HepG2 (cell line): ENCODE measurements around the gene TRH. TPM values are rescaled to one million over a fixed set of nuclear protein-coding genes. Genes with fewer than 3 reads are reported as not detected.

ENCODE experiments used
- ATAC-seq: fragments of 200-7000 bp; cut with Tn5 transposase; 3 replicates; pipeline ENCODE4 v1.9.1; 2020; ENCODE audit warnings: mild to moderate bottlenecking, moderate library complexity
- BruUV-seq: library from RNA; stranded (reverse); fragments of 400-500 nt; replicated peaks from 2 replicates; lab custom pipeline; 2021; lab: Mats Ljungman, UMichigan
- CTCF ChIA-PET: fragments of 300-600 bp; formaldehyde crosslinking; extraction: SDS; loops from one replicate; lab custom pipeline; 2021; ENCODE audit warnings: low total read pairs, inconsistent platforms, low intra/inter-chr PET ratio; lab: Yijun Ruan, JAX
- POLR2A ChIA-PET: fragments of 350-600 bp; sonication (Branson Sonifier 250); formaldehyde crosslinking; loops from one replicate; lab custom pipeline; 2020; ENCODE audit warnings: antibody characterized with exemption, inconsistent platforms; lab: Yijun Ruan, JAX
- DNase-seq: peaks from one replicate; pipeline ENCODE4 v3.0.0-alpha.2; 2015; ENCODE audit warnings: low spot score
- FAIRE-seq: peaks from 3 replicates; lab custom pipeline; 2011; peaks lifted over from hg19 to GRCh38; lab: Jason Lieb, UNC
- H2AFZ ChIP-seq: one replicate; pipeline ENCODE4 v1.6.1; 2011; ENCODE audit warnings: low read length, inconsistent platforms
- H3K27ac ChIP-seq: fragments of 300-600 bp; 3 replicates; pipeline ENCODE4 v1.8.0; 2011; ENCODE audit warnings: mixed run types, mild to moderate bottlenecking, mixed read lengths, low read length, inconsistent platforms; ENCODE audit not compliant: insufficient read depth; ENCODE audit errors: extremely low read length
- H3K27me3 ChIP-seq, 2 experiments: fragments of 200-600 bp in 1 of 2; 2 replicates in 1 of 2; 3 replicates in 1 of 2; pipeline versions ENCODE4 v1.6.0 to v1.8.0; 2011; ENCODE audit warnings: low read length in 2 of 2, mild to moderate bottlenecking in 2 of 2, moderate library complexity in 2 of 2, inconsistent platforms in 1 of 2; ENCODE audit not compliant: insufficient read depth in 2 of 2, control insufficient read depth in 1 of 2
- H3K36me3 ChIP-seq, 2 experiments: fragments of 200-600 bp in 1 of 2; replicated peaks in 1 of 2; 2 replicates in 1 of 2; 3 replicates in 1 of 2; pipeline versions ENCODE4 v1.5.1 to v1.8.0; 2011; ENCODE audit warnings: low read length in 2 of 2, inconsistent platforms in 1 of 2; ENCODE audit not compliant: insufficient read depth in 2 of 2, control insufficient read depth in 1 of 2
- H3K4me1 ChIP-seq: 2 replicates; pipeline ENCODE4 v1.5.1; 2012; ENCODE audit warnings: low read length, inconsistent platforms; ENCODE audit not compliant: insufficient read depth
- H3K4me2 ChIP-seq: 2 replicates; pipeline ENCODE4 v1.6.0; 2011; ENCODE audit warnings: low read depth, low read length, inconsistent platforms
- H3K4me3 ChIP-seq, 3 experiments: fragments of 200-600 bp in 1 of 3; sonication (generic), shearing (Covaris generic) in 1 of 3; replicated peaks in 1 of 3; 2 replicates each; pipeline ENCODE4 v1.5.1; 2011 to 2016; ENCODE audit warnings: low read length in 3 of 3, inconsistent platforms in 2 of 3, low read depth in 2 of 3, mild to moderate bottlenecking in 2 of 3, control low read depth in 1 of 3, mixed read lengths in 1 of 3; ENCODE audit not compliant: insufficient read depth in 1 of 3
- H3K79me2 ChIP-seq: one replicate; pipeline ENCODE4 v1.6.1; 2011; ENCODE audit warnings: low read length, inconsistent platforms; ENCODE audit not compliant: insufficient read depth
- H3K9ac ChIP-seq: 2 replicates; pipeline ENCODE4 v1.6.0; 2011; ENCODE audit warnings: mild to moderate bottlenecking, low read depth, low read length, inconsistent platforms; ENCODE audit not compliant: insufficient read depth
- H3K9me3 ChIP-seq: 2 replicates; pipeline ENCODE4 v1.5.1; 2012; ENCODE audit warnings: mild to moderate bottlenecking, low read length
- H4K20me1 ChIP-seq: 2 replicates; pipeline ENCODE4 v1.6.0; 2011; ENCODE audit warnings: inconsistent platforms, mild to moderate bottlenecking, low read length, moderate library complexity; ENCODE audit not compliant: insufficient read depth
- CSRNP2 ChIP-seq: sonication (generic); formaldehyde crosslinking; conservative IDR thresholded peaks from 2 replicates; pipeline ENCODE4 v1.8.0; 2022; ENCODE audit warnings: low read depth, missing genetic modification reagents
- FOXP4 ChIP-seq: sonication (generic); formaldehyde crosslinking; IDR thresholded peaks from 2 replicates; pipeline ENCODE4 v1.4.0; 2020; ENCODE audit warnings: missing genetic modification reagents
- NR2F6 ChIP-seq, 2 experiments: IDR thresholded peaks; 2 replicates each; pipeline ENCODE4 v1.6.1; 2016; ENCODE audit warnings: antibody characterized with exemption in 1 of 2, mild to moderate bottlenecking in 1 of 2
- STAT6 ChIP-seq: sonication (generic); formaldehyde crosslinking; IDR thresholded peaks from 2 replicates; pipeline ENCODE4 v1.4.0; 2020; ENCODE audit warnings: missing genetic modification reagents, mild to moderate bottlenecking, borderline replicate concordance
- ZNF34 ChIP-seq: sonication (generic); formaldehyde crosslinking; IDR thresholded peaks from 2 replicates; pipeline ENCODE4 v1.4.0; 2020; ENCODE audit warnings: mild to moderate bottlenecking, missing genetic modification reagents, borderline replicate concordance
- WGBS: methylation state at CpG from one replicate; pipeline ENCODE4 v1.1.6; 2017; ENCODE audit warnings: low lambda C conversion rate; 5-methylcytosine and 5-hydroxymethylcytosine counted together
- in situ Hi-C: cut with HindIII; loops from 2 replicates; pipeline ENCODE4 v1.10.0; 2017; ENCODE audit warnings: low pct_unique_long_range_greater_than_20kb; ENCODE audit not compliant: extremely low pct_ligation_motif_present
- intact Hi-C: fragments of 100-400 bp; cut with micrococcal nuclease; formaldehyde crosslinking; loops from one replicate; pipeline ENCODE4 v1.10.0; 2022; ENCODE audit not compliant: unreplicated experiment
- polyA plus RNA-seq, 8 experiments: library from polyadenylated mRNA; depleted of rRNA in 3 of 8; stranded (reverse) in 7 of 8; unstranded in 1 of 8; fragments of >200 nt; fragmentation: Illumina TruSeq in 4 of 8; extraction: Trizol in 4 of 8; gene quantifications; 2 replicates each; pipeline versions ENCODE4 v1.2.1 to v1.2.3, GENCODE V29; 2011 to 2016; ENCODE audit warnings: low read depth in 4 of 8, missing spikeins in 1 of 8, mixed read lengths in 1 of 8; ENCODE audit not compliant: insufficient read depth in 1 of 8
- total RNA-seq, 5 experiments: library from RNA; depleted of rRNA; stranded (reverse); fragments of >200 nt; fragmentation: Illumina TruSeq; extraction: Trizol; gene quantifications; 2 replicates each; pipeline ENCODE4 v1.2.3, GENCODE V29; 2016; ENCODE audit warnings: low read depth in 1 of 5

TRH gene
- total and polyA plus RNA-seq, 2 of the 13 experiments (the other 11 are each of a cell fraction or from before 2014, with no cell fraction given), result not detected

- TF ChIP-seq FOXP4, result no peak
- peaks cover 5% of the 10 kb centered on the region for H3K4me1 ChIP-seq
- peaks cover 3 to 25% of the 10 kb centered on the region in 2 experiments; a peak in 4 of 5 replicates for H3K27me3 ChIP-seq
- H4K20me1 ChIP-seq, result no peaks in the 10 kb centered on the region
- intact Hi-C loops, result no loop called here
- no peak overlapping the region for H3K4me2 ChIP-seq
- ChIA-PET POLR2A (no interaction called here), CTCF (no interaction called here)
- H3K9ac ChIP-seq, result no peak overlapping the region
- H3K79me2 ChIP-seq, result no peaks in the 10 kb centered on the region
- no peak overlapping the region for H3K27ac ChIP-seq
- no peak for DNase-seq
- no peaks in the 10 kb centered on the region for H3K36me3 ChIP-seq
- no peak for FAIRE-seq
- 3% methylated on average over 2 of the region's 2 CpGs for WGBS
- H3K9me3 ChIP-seq, result no peaks in the 10 kb centered on the region
- H2AFZ ChIP-seq, result no peak overlapping the region
- no peak overlapping the region for H3K4me3 ChIP-seq
- in situ Hi-C loops, result no loop called here
- ATAC-seq, result no peak
- no TSS peak for BruUV-seq
These were observed 20.0 kb upstream of the TRH start for GRCh38 chr3:129954514-129954913.

- H3K27me3 ChIP-seq, result peaks cover 3 to 21% of the 10 kb centered on the region in 2 experiments; a peak in 4 of 5 replicates
- no peaks in the 10 kb centered on the region for H4K20me1 ChIP-seq
- no peak overlapping the region for H3K9ac ChIP-seq
- no TSS peak for BruUV-seq
- no peaks in the 10 kb centered on the region for H3K36me3 ChIP-seq
- no peak for DNase-seq
- H3K27ac ChIP-seq, result no peak overlapping the region
- H3K79me2 ChIP-seq, result no peaks in the 10 kb centered on the region
- ChIA-PET CTCF (no interaction called here), POLR2A (no interaction called here)
- no peak overlapping the region for H2AFZ ChIP-seq
- H3K9me3 ChIP-seq, result no peaks in the 10 kb centered on the region
- FAIRE-seq, result no peak
- TF ChIP-seq NR2F6 (IDR thresholded peaks at IDR 0.05), result no peak
- TF ChIP-seq NR2F6 (CRISPR knock-in tag; IDR thresholded peaks at IDR 0.05), result no peak
- TF ChIP-seq STAT6 (CRISPR knock-in tag), result no peak
- TF ChIP-seq ZNF34, result no peak
- no peak for TF ChIP-seq CSRNP2 (CRISPR knock-in tag)
- no peak overlapping the region for H3K4me3 ChIP-seq
- H3K4me1 ChIP-seq, result peaks cover 5% of the 10 kb centered on the region
- no peak overlapping the region for H3K4me2 ChIP-seq
- ATAC-seq, result no peak
- in situ Hi-C loops, result no loop called here
- intact Hi-C loops, result no loop called here
These were observed 17.6 kb upstream of the TRH start for GRCh38 chr3:129956936-129957335.
